NCI-H2029 (cell line): ENCODE measurements around the gene NWD2.
"Not testable (repeated sequence)": the region's sequence is repeated elsewhere in the genome, so short reads cannot be mapped to it uniquely, and the experiment has no call there.

ENCODE experiments used
- DNase-seq: peaks from one replicate; lab custom pipeline; 2025; lab: John Stamatoyannopoulos, UW

NWD2 gene

DNA sequence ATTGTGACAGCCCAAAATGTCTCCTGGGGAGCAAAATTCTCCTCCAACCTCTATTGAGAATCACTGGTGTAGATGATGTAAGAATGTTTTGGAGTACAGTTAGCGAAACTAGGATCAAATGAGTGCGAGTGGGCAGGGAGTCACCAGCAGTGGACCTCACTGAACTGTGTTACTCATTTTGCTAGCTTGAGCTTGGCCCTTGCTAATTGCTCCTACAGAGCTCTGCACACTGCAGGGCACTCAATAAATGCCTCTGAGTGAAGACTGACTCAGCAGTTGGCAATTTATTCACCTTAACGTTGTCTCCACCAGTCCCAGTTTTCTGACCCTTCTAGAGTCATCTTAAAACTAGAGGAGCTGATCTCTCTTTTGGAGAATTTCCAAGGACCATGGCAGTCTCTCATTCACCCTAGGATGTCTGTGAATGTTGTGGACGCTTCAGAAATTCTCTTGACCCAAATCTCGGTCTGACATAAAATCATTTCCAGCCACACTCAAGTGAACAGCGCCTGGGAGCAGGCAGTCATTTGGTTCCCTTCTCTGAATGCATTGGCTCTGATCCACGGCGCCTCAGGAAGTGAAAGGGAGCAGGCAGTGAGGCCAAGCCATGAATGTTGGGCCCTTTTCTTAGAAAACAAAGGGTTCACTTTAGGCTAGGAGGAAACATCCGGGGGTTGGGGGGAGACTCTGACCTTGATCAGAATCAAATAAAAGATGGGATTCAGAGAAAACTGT is 148.1 kb downstream of the NWD2 start:
- no peak for DNase-seq

DNA sequence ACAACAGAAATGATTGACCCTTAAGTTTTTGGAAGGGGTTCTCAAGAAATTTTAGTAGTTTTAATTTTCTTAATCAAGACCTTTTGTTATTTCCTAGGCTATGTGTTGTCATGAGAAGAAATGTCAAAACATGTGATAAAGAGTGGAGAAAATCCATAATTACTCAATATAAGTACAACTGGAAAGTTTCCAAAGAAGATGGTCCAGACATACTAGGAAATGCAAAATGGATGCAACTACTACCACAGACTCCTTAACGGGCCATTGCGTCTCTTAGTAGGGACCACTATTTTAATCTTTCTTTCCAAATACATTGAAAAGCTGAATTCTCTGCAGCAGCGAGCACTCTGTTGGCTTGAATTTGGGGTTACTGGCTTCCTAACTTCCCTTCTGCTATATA is 148.8 kb downstream of the NWD2 start:
- DNase-seq = no peak

DNA sequence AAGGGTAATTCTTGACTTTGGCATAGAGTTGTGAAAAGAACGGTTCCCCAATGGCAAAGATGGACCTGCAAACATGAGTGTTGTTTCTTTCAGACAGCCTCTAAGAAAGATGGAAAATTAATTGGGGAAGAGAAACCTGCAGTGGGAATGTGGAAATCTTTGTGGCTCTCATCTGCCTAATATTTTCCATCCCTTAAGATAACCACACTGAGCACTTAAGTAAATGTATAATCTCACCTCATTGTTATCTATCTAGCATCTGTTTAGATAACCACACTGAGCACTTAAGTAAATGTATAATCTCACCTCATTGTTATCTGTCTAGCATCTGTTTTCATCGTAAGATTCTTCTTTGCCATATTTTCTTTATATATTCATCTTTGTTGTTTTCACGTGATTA is 149.3 kb downstream of the NWD2 start:
- no peak for DNase-seq

DNA sequence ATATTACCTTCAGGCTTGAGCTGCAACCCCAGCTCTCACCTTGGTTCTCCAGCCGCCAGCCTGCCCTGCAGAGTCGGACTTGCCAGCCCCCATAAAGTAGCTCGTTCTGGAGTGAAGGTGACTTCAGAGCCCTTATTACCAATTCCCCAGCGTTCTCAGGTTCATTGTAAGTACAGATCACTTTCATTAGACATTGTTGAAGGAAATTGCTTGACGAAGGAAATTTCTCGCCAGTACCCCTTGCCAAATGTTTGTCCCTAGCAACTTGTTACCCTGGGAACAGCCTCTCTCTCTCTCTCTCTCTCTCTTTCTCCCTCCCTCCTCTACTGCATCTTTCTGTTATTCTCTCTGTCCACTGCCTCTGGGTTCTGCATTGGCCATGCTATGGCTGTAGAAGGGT is 153.0 kb downstream of the NWD2 start:
- no peak for DNase-seq

DNA sequence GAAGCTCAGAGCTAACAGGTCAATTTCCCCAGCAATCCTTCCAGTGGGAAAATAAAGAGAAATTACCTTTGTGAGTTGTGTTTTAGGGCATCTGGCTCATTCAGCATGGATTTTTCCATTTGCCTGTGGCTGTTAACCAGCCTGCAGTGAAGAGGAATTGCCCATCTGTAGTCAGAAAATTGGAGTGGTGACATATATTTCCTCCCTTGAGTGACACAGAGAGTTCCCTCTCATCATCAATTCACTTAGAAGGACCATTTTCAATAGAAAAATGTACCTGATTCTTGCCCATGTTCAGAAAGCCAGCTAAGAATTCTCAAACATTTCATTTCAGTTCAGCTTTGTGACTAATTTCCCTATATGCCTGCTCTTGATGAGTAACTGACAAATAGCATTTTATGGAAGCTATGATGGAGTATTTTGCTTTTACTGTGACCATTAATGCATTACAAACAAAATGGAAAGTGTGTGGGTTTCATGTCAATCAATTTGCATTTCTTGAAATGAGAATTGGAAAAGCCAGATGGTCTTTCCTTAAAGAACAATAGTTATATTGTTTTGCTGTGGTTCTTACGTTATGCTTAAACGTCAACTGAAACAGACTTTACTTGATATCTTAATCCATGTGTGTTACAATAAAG is 155.8 kb downstream of the NWD2 start:
- no peak for DNase-seq

DNA sequence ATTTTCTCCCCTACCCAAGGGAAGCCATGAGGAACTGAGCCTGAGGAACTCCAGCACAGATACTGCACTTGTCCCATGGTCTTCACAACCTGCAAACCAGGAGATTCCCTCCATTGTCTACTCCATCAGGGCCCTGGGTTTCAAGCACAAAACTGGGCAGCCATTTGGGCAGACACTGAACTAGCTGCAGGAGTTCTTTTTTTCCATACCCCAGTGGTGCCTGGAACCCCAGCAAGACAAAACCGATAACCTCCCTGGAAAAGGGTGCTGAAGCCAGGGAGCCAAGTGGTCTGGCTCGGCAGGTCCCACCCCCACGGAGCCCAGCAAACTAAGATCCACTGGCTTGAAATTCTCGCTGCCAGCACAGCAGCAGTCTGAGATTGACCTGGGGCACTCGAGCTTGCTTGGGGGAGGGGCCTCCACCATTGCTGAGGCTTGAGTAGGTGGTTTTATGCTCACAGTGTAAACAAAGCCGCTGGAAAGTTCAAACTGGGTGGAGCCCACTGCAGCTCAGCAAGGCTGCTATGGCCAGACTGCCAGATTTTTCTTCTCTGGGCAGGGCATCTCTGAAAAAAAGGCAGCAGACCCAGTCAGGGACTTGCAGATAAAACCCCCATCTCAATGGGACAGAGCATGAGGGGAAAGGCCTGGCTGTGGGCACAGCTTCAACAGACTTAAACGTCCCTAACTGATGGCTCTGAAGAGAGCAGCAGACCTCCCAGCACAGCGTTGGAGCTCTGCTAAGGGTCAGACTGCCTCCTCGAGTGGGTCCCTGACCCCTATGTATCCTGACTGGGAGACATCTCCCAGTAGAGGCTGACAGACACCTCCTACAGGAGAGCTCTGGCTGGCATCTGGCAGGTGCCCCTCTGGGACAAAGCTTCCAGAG is 163.6 kb downstream of the NWD2 start:
- not testable (repeated sequence) for DNase-seq

DNA sequence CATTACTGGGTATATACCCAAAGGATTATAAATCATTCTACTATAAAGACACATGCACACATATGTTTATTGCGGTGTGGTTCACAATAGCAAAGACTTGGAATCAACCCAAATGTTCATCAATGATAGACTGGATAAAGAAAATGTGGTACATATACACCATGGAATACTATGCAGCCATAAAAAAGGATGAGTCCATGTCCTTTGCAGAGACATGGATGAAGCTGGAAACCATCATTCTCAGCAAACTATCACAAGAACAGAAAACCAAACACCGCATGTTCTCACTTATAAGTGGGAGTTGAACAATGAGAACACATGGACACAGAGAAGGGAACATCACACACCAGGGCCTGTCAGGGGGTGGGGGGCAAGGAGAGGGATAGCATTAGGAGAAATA is 169.1 kb downstream of the NWD2 start:
- not testable (repeated sequence) for DNase-seq

DNA sequence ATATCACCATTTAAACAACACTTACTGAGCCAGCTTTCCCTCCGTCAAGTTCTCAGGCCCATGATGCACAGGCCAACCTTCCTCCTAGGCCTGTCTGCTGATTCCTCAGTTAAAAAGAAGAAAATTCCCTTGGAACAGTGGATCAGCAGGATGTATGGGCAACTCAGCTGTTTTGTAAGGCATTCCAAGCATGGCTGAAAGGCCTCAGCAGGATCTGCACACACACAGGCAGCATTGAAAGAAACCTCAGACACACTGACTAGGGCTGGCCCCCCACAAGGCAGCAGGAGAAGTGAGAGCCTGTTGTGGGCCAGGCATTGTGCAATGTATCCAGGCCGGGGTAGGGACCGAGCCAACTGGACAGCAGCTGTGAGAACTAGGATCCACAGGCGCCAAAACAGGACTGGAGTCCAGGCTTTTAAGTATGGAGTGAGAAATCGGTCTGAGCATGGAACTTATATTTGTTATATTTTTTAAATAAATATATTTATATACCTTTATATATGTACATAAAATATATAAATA is 171.4 kb downstream of the NWD2 start:
- DNase-seq = no peak

DNA sequence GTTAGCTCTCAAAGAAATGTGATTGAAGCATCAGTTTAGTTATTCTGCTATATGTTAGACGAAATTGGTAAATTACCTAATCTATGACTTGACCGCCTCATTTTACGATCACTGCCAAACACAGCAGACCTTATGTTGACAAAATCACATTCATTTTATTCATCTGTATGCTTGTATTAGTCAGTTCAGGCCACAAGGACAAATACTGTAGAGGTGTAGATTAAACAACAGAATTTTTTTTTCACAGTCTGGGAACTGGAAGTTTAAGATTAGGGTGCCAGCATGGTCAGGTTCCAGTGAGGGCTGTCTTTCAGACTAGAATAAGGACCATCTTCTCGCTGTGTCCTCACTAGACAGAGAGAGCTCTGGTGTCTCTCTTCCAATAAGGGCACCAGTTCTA is 177.1 kb downstream of the NWD2 start:
- DNase-seq = no peak

DNA sequence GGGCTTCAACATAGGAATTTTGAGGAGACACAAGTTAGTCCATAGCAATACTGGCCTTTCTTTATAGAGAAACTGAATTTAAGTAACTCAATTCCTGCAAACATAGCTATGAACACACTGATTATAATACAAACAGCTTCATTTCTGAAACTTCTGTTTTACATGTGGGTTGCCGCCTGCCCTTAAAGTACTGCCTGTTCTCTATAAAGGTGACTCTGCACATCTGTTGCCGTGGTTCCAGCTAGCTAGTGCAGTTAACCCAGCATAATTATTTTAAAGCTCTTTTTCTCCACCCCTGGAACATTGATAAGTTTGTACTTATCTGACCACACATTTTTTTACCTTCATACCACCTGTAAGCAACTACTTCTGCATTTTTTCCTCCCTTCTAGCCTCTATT is 177.6 kb downstream of the NWD2 start:
- DNase-seq = no peak

DNA sequence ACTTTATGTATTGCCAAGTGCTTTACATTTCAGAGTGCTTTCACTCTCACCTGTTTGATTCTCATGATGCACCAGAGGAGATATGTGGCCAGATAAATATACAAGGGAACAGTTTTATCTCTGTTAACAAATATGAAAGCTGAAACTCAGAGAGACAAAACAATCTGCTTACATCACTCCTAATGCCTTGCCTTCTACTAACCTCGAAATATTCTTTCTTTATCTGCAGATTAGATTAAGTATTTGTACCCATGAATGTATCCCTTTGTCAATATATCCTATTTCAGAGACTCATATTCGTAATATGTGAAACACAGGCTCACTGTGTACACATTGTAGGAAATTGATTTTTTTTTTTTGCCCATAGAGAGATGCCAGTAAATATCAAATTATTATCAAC is 178.1 kb downstream of the NWD2 start:
- no peak for DNase-seq

DNA sequence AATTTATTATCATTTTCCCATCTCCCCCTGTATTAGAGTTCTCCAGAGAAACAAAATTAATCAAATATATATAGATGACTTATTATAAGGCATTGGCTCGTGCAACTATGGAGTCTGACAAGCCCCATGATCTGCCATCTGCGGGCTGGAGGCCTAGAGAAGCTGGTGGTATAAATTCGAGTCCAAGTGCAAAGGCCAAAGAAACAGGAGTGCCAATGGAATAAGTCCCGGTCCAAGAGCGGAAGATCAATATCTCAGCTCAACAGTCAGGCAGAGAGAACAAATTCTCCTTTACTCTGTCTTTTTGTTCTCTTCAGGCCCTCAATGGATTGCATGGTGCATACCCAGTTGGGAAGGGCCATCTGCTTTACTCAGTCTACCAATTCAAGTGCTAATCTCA is 178.8 kb downstream of the NWD2 start:
- DNase-seq = no peak

DNA sequence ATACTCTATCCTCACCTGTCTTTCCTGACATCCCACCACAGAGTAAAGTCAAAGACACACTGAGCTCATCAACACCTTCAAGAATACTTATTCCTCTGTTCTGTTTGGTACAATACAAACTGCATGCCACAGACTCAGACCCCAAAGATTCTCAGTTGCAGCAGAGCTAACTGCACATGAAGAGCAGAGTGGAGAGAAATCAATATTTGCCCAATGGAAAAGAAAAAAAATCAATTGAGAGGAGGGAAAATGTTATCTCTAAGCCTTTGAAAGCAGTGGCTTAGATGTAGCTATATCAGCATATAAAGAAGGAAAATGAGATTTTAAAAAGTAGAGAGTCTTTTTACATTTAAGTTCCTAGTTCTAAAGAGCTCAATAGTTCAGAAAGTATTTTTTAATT is 180.2 kb downstream of the NWD2 start:
- DNase-seq = no peak

DNA sequence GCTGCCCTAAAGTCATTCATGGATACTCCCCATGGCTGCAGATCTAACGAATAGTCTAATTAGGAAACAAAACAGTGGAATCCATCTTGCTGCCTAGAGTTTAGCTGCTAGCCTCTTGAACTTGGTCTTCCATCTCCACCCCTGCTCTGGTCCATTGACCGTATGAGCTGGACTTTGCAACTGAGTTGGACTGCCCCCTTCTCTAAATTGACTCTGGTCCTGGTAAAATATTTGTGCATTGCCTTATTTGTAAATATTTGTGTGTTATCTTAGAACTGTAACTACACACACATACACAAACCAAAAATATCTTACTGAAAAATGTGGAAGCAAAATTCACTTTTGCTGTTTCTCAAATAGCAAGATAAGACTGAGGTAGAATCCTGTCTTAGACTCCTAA is 181.3 kb downstream of the NWD2 start:
- no peak for DNase-seq

DNA sequence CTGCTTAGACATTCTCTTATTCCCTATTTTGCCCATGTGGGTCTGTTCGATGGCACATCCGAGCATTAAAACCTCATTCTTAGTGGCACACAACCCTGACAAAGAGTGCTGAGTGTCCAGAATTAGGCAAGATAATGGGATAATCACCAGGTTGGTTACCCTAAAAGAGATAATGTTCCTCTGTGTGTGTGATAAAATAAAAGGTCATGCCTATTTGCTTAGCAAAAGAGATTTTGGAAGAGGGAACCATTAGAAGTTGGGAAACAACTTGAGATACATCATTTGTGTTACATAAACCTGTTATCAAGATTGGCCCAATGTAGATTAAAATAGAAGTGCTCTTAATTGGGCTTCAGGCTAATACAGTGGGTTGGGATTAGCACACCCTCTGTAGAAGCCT is 182.7 kb downstream of the NWD2 start:
- DNase-seq = no peak

DNA sequence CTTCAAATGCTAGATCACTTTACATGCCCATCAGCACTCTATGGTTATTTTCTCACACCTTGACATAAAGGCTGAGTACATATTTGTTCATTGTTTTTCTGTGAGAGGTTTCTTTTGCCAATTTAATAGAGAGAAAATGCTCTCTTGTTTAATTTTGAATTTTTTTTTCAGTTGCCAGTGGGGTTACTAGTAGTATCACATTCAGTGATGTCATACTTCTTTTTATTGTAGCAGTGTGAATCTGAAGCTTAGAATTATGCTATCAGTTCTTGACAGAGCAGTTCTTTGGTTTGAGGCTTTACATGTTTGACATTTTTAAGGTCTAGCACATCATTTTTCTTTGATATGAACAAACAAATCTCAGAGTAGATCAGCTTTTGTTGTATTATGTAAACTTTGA is 185.4 kb downstream of the NWD2 start:
- DNase-seq = no peak

DNA sequence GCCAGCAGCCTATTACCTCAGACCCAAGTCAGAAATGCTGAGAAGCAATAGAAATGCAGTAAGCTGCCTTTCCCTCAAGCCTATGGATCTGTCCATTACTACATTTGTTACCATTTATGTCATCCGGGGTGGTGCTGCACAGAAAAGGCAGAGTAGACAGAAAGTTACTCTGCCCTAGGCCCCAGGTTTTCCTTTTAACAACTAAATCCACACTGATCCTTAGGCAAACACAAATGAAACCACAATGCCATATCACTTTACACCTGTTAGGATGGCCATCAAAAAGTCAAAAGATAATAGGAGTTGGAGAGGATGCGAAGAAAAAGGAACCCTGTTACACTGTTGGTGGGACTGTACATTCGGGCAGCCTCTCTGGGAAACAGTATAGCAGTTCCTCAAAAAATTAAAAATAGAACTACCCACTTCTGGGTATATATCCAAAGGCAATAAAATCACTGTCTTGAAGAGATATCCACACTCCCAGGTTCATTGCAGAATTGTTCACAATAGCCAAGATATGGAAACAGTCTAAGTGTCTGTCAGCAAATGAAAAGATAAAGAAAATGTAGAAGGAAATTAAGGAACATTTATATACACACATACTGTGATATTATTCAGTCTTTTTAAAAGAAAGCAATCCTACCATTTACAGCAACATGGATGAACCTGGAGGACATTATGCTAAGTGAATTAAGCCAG is 186.3 kb downstream of the NWD2 start:
- no peak for DNase-seq

DNA sequence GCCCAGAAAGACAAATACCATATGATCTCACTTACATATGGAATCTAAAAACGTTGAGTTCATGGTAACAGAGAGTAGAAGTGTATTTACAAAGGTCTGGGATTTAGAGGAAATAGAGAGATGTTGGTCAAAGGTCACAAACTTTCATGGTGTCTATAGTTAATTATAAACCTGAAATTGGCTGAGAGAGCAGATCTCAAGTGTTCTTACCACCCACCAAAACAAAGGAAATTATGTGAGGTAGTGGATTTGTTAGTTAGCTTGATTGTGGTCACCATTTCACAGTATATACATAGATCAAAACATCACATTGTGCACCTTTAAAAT is 186.8 kb downstream of the NWD2 start:
- DNase-seq = no peak

DNA sequence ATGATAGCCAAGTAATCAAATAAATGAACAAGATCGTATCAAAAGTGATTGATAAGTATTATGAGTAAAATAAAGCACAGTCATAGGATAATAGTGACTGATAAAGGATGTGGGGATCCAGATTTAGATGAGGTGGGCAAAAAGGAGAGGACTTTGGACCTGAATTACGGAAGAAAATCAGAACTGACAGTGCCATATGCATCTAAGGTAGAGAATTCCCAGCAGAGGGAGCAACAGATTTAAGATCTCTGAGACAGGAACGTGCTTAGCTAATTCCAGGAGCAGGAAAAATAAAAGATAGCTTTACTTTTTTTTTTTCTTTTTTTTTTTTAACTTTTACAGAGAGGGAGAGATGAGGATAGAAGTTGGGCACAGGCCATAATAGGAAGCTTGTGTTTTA is 189.9 kb downstream of the NWD2 start:
- no peak for DNase-seq

DNA sequence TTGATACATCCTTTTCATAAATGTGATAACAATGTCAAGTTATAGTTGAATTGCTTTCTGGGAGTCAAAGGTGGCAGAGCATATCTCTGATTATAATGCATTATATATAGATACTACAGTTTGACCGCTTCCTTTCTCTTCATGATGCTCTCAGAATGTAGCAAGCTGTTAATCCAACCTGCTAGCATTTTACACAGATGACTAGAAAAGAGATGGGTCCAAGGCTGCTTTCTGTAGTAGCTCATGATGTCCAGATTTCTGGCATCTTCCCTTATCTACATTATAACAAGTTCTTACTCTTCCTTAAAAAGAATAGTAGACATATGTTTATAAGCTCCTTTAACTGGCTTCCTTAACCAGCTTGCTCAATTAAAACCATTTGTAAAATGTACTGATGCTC is 192.0 kb downstream of the NWD2 start:
- DNase-seq = no peak

DNA sequence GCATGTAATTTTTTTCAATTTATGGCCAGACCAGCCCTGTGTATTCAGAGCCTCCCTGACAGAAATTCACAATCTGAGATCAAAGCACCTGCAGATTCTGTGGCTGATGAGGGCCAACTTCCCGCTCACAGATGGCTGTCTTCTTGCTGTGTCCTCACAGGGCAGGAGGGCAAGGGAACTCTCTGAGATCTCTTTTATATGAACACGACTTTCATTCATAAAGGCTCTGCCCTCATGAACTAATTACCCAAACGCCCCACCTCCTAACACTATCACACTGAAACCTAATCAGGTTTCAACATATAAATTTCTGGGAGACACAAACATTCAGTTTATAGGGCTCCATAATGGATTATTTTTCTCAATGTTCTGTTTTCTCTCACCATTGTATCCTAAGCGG is 192.6 kb downstream of the NWD2 start:
- DNase-seq = no peak

DNA sequence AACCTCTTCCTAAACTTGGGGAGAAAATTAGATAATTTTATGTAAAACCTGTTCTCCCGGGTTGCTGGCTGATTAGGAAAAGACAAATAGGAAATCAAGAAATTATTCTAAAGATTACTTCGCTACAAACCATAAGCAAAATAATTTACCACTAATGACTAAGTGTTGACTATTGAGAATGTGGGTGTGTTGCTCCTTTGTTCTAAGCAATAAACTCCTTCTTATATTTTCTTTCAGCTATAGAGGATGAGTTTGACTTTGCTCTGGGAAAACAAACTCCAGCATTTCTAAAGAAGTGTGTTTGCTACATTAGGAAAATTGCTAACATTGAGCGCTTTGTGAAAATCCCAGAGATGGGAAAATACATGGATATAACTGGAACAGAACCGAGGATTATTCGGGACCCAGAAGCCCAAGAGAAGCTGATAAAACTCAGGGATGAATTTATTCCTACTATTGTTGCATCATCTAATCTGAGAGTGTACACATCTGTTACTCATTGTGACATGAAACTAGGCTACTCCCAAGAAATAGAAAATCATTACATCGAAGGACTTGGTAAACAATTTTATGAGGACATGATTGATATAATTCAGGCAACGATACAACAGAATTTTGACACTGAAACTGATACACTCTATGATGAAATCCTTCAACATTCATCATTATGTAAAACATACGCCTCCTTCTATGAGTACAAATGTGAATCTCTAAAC is 194.2 kb downstream of the NWD2 start:
- no peak for DNase-seq
